Heart right ventricle (tissue), 16 donors: ENCODE measurements around the gene FAM124B. TPM values are rescaled to one million over a fixed set of nuclear protein-coding genes. Genes with fewer than 3 reads are reported as not detected.

Experiments used
- ATAC-seq, 8 donors: fragments of 200-7000 bp; cut with Tn5 transposase; one replicate each; pipeline ENCODE4 v1.9.1; 2020; ENCODE audit warnings: mild to moderate bottlenecking in 8 of 8, moderate library complexity in 8 of 8, moderate number of reproducible peaks in 1 of 8
- DNase-seq, 2 donors: peaks; one replicate each; pipeline ENCODE4 v3.0.0-alpha.2; 2020
- H3K27ac ChIP-seq, 10 donors: fragments of 200-600 bp; sonication (generic) in 2 of 10; one replicate each; pipeline versions ENCODE4 v1.5.0 to v1.8.0; 2020 to 2022; ENCODE audit warnings: mild to moderate bottlenecking in 3 of 10
- H3K27me3 ChIP-seq, 7 donors: fragments of 200-600 bp; one replicate each; pipeline ENCODE4 v1.8.0; 2021 to 2022; ENCODE audit warnings: mild to moderate bottlenecking in 2 of 7
- H3K36me3 ChIP-seq, 9 donors: fragments of 200-600 bp; sonication (generic) in 1 of 9; one replicate each; pipeline versions ENCODE4 v1.5.0 to v1.8.0; 2020 to 2022; ENCODE audit warnings: mild to moderate bottlenecking in 2 of 9
- H3K4me1 ChIP-seq, 9 donors: fragments of 200-600 bp; sonication (generic) in 1 of 9; one replicate each; pipeline versions ENCODE4 v1.5.0 to v1.8.0; 2020 to 2022; ENCODE audit warnings: mild to moderate bottlenecking in 4 of 9
- H3K4me3 ChIP-seq, 10 donors: fragments of 200-600 bp; sonication (generic) in 2 of 10; one replicate each; pipeline versions ENCODE4 v1.5.0 to v1.8.0; 2020 to 2022; ENCODE audit warnings: mild to moderate bottlenecking in 7 of 10, moderate library complexity in 2 of 10
- H3K9me3 ChIP-seq, 11 donors: fragments of 200-600 bp in 10 of 11; sonication (generic) in 2 of 11; one replicate each; pipeline versions ENCODE4 v1.5.0 to v1.8.0; 2013 to 2022; ENCODE audit warnings: mild to moderate bottlenecking in 2 of 11, control low read depth in 1 of 11, moderate library complexity in 1 of 11
- CTCF ChIP-seq, 9 donors: fragments of 200-600 bp; sonication (generic) in 2 of 9; IDR thresholded peaks; one replicate each; pipeline versions ENCODE4 v1.5.0 to v1.8.0; 2021 to 2022; ENCODE audit warnings: antibody characterized with exemption in 9 of 9, mild to moderate bottlenecking in 5 of 9, moderate library complexity in 1 of 9
- WGBS, 2 donors: extraction: QIAGEN DNeasy Blood & Tissue Kit; methylation state at CpG; one replicate each; pipeline ENCODE4 v1.1.7; 2013; ENCODE audit warnings: inconsistent platforms in 1 of 2; 5-methylcytosine and 5-hydroxymethylcytosine counted together
- intact Hi-C, 10 donors: fragments of 100-400 bp; cut with DNase I; formaldehyde crosslinking; loops; one replicate each; pipeline versions ENCODE4 v1.11.1 to v1.14.2; 2022
- long read RNA-seq, 3 donors: library from polyadenylated mRNA; unstranded; transcript quantifications; one replicate each; pipeline ENCODE4 v2.0.0, GENCODE V29; 2020 to 2021
- polyA plus RNA-seq, 2 donors: library from polyadenylated mRNA; stranded (reverse); fragments of 200-250 nt; gene quantifications; one replicate each; pipeline ENCODE4 v1.2.3, GENCODE V29; 2013
- total RNA-seq, 10 donors: library from RNA; stranded (reverse); fragmentation: NEBNext Ultra II Directional in 3 of 10; extraction: Animal tissue kit (Norgen Biotek cat#: 25700) in 3 of 10; gene quantifications; one replicate each; pipeline versions ENCODE4 v1.2.1 to v1.2.4, GENCODE V29; 2021 to 2023
- donor health status: Arrhythmogenic right ventricular cardiomyopathy.
- donor health status: ischemic (EF 13 %, LVEDD 7.1; RV severe dilation, severe dysfunction).
- donor health status: healthy with polysubstance abuse.
- donor health status: DM: no; HTN: yes; CAD: no.
- donor health status: DM: no; HTN: no; CAD: no.
- donor health status: ischemic (EF 25% LVEDD 6.9; RV normal size, moderate dysfunction).
- donor health status: ischemic (EF 25% LVEDD 5.7; RV mildly dilated, moderate dysfunction).
- donor health status: healthy.
- donor health status: DM: yes; HTN: yes; CAD: no.
- donor health status: Ischemic cardiomyopathy.
- donor health status: ischemic (EF 35%, LVEDD 5.7; RV mildly dilated, moderate dysfunction).
- donor health status: nonischemic (EF 11% LVEDD 7.7; RV severe dilation, severe dysfunction).
- donor health status: DM: yes; HTN: yes; CAD: no.
- donor health status: PGD.
- donor health status: ischemic (EF 29% LVEDD 5.4; RV normal size, mild dysfunction).
- donor health status: nonischemic (EF 23%, LVEDD 6.1; RV moderate dilation, normal function).

FAM124B gene
- total RNA-seq (1 to 10 TPM in 7 of 10 donors, under 1 TPM in 3; 0.62 to 3.9 (median 1.7) TPM), polyA plus RNA-seq (1 to 10 TPM in 1 of 2 donors, under 1 TPM in 1; 0.88 to 3.1 TPM)
- long read RNA-seq, donor 1, partial matches to known transcripts = 0 of 8 reads
- long read RNA-seq, donor 1, other reads (novel, unspliced or antisense) = 1 of 8 reads
- long read RNA-seq, donor 2, transcript FAM124B-203 (2 exons, 2,509 nt) = major isoform, 7 of 10 reads
- long read RNA-seq, donor 2, partial matches to known transcripts = 0 of 10 reads
- long read RNA-seq, donor 2, other reads (novel, unspliced or antisense) = 2 of 10 reads
- long read RNA-seq, donor 3, transcript FAM124B-203 (2 exons, 2,509 nt) = major isoform, 8 of 11 reads
- long read RNA-seq, donor 3, partial matches to known transcripts = 0 of 11 reads
- long read RNA-seq, donor 3, other reads (novel, unspliced or antisense) = 0 of 11 reads

GRCh38 chr2:224401641-224402342 lies at the start of gene FAM124B:
FAM124B (minus strand) TSS chr2:224402107; CDS start chr2:224401768, 339 bp downstream.
- ATAC-seq (peak; percentile 83 to 94 (median 92)), DNase-seq (peak; percentile 61 to 74)
- Histone ChIP-seq H3K4me3 (peak within 1 kb of the TSS; percentile 23 to 61 (median 53)), H3K27ac (peak within 1 kb of the TSS; percentile 21 to 80 (median 68)), H3K36me3 (no peaks in the 10 kb centered on the region), H3K4me1 (peaks cover 0 to 45% (median 9%) of the 10 kb centered on the region in 9 donors), H3K27me3 (no peaks in the 10 kb centered on the region), H3K9me3 (peaks cover 0 to 4% (median 0%) of the 10 kb centered on the region in 11 donors)
- intact Hi-C loops = loop anchor here in 1 of 10 donors (5.0 kb wide), 2 partner anchors 34 to 41 kb away; no protein-coding TSS in a partner anchor
- no peak for TF ChIP-seq CTCF (IDR thresholded peaks at IDR 0.05)
- WGBS, 2 donors = 33 to 40% methylated on average over 19 of the region's 19 CpGs

- Histone ChIP-seq H3K9me3 (peaks cover 0 to 9% (median 0%) of the 10 kb centered on the region in 11 donors), H3K27me3 (no peaks in the 10 kb centered on the region), H3K4me3 (no peak overlapping the region), H3K4me1 (no peaks in the 10 kb centered on the region), H3K27ac (no peak overlapping the region), H3K36me3 (no peaks in the 10 kb centered on the region)
- peak; percentile 20 to 76 (median 60) for TF ChIP-seq CTCF (IDR thresholded peaks at IDR 0.05)
- intact Hi-C loops = loop anchor here (2.0 to 10.0 kb wide), 8 partner anchors 85 to 205 kb away; no protein-coding TSS in a partner anchor
- DNase-seq (no peak), ATAC-seq (no peak)
- WGBS, 2 donors = 53 to 57% methylated on average over 4 of the region's 4 CpGs
Measured at GRCh38 chr2:224449212-224450147, 47.6 kb upstream of the FAM124B start.

GRCh38 chr2:224448236-224448635 lies 46.3 kb upstream of the FAM124B start:
- intact Hi-C loops = loop anchor here in 6 of 10 donors (2.0 to 10.0 kb wide), 5 partner anchors 83 to 207 kb away; no protein-coding TSS in a partner anchor
- H3K4me3 ChIP-seq = no peak overlapping the region
- peaks cover 0 to 9% (median 4%) of the 10 kb centered on the region in 7 donors for H3K27me3 ChIP-seq
- ATAC-seq (no peak), DNase-seq (no peak)
- no peaks in the 10 kb centered on the region for H3K36me3 ChIP-seq
- no peak for TF ChIP-seq CTCF (IDR thresholded peaks at IDR 0.05)
- H3K9me3 ChIP-seq = peaks cover 0 to 4% (median 0%) of the 10 kb centered on the region in 11 donors
- WGBS, 2 donors = 90 to 95% methylated on average over 1 of the region's 1 CpG
- no peaks in the 10 kb centered on the region for H3K4me1 ChIP-seq
- H3K27ac ChIP-seq = no peak overlapping the region
